ENCODE measurements around the gene MMP1.
"Not testable (repeated sequence)": the region's sequence is repeated elsewhere in the genome, so short reads cannot be mapped to it uniquely, and the experiment has no call there.

Gene MMP1

DNA sequence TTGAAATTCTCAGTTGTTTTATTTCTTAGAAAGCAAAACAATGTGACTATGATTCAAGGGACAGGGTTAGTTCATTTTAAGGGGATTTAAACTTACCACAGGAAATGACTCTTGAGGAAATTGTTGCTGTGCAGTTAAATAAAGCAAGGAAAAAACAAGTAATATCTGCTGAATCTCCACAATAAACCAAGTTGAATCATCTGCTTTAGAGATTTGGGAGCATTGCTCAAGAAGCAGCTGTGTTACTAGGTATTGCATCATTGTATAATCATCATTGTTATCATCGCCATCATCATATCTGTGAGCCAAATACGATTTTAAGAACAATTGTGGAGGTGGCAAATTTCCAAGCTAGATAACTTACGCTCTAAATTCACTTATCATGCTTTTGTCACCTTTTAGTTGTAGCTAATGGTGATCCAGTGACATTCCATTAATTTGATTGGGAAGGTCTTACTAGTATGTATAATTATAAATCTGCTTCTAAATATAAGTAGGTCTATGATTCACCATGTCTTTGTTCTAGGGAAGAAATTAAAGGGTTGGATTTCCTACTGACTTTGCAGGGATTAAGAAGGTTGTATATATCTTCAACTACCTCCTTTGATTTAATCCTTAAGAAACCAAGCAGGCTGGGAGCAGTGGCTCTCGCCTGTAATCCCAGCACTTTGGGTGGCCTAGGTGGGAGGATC is 37.5 kb downstream of the MMP1 start:
- no peak for DNase-seq (ENCODE audit: low read depth)

DNA sequence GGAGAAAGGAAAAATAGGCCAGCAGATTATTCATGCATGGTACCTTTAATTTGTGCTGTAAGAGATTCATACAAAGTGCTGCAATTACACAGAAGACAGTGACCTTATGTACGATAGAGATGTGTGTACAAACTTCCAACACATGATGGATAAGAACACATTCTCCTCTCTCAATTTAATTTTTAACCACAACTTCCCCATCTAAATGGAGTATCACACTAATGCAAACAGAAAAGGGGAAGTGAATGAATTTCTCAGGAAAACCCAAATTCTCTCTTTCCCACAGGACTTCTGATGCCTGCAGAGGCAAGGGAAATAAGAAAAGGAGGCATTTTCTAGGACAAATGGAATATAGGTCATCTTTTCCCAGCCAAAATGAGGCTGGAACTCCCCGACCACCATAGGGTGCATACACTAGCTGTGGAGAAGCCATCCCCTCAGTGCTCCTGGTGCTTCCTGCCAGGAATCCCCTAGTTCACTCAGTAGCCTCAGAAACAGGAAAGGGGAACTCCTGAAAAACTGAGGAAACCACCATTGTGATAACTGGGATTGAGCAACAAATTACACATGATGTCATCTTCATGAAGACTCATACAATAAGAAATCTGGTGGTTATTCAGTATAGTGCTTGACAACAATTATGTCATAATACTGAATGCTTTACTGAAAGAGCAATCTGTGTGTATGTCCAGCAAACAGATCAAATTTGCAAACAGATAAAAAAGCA is 40.0 kb downstream of the MMP1 start:
- DNase-seq (ENCODE audit: low read depth): no peak

DNA sequence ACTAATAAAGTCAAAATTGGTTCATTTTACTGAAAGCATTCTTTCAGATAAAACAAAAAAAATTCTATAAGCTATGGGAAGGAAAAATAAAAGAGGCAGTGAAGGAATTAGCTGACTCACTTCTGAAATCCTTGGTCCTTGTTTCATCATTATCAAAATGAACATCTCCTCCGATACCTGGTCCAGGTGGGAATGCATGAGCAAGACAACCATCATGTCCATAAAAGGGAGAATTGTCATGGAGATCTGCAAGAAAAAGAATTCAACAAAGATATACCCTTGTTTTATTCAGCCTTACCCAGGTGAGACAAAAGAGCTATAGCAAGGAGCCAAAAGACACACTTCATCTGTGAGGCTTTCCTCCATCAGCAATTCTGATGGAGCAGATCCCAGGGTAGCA is 44.7 kb downstream of the MMP1 start:
- no peak for DNase-seq (ENCODE audit: low read depth)

DNA sequence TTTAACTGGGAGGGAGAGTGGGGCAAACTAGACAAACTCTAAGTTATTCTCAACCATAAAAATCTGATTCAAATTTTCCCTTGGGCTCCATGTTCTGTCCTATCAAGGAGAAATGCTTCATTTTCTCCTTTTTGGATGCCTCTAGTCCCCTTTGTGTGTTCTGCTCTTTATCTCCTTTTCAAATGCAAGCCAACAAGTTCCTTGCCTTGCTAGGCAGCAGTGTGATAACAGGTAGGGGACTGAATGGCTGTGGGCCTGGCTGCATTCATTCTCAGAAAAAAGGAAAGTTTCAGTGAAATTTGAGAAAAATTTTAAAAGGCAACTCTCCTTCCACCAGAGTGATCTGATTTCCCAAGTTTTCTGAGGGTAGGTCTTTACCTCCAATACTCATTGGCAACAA is 46.3 kb downstream of the MMP1 start:
- DNase-seq (ENCODE audit: low read depth): no peak

DNA sequence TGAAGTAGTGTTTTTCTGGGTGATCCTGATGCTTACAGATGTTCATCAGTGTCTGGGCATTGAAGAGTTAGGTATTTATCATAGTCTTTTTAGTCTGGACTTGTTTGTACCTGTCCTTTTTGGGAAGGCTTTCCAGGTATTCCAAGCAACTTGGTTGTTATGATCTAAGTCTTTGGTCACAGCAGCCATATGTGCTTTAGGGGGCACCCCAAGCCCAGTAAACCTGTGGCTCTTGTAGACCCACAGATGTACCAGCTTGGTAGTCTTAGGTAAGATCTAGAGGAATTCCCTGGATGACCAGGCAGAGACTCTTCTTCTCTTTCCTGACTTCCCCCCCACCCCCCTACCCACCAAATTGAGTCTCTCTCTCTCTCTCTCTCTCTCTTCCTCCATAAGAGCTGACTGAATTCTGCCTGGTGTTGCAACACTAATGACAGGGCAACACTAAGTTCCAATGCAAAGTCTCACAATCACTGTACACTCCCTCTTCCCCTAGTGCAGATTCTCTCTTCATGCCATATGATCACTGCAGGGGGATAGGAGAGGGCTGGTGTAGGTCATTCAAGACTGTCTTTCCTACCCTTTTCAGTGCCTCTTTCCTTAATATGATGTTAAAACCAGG is 48.7 kb downstream of the MMP1 start:
- DNase-seq (ENCODE audit: low read depth): no peak

DNA sequence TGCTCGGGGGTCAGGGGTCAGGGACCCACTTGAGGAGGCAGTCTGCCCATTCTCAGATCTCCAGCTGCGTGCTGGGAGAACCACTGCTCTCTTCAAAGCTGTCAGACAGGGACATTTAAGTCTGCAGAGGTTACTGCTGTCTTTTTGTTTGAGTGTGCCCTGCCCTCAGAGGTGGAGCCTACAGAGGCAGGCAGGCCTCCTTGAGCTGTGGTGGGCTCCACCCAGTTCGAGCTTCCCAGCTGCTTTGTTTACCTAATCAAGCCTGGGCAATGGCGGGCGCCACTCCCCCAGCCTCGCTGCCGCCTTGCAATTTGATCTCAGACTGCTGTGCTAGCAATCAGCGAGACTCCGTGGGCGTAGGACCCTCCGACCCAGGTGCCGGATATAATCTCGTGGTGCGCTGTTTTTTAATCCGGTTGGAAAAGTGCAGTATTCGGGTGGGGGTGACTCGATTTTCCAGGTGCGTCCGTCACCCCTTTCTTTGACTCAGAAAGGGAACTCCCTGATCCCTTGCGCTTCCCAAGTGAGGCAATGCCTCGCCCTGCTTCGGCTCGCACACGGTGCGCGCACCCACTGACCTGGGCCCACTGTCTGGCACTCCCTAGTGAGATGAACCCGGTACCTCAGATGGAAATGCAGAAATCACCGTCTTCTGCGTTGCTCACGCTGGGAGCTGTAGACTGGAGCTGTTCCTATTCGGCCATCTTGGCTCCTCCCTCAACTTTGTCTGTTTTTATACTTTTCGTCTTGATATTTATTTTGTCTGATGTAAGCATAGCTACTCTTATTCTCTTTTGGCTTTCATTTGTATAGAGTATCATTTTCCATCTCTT is 51.0 kb downstream of the MMP1 start:
- DNase-seq (ENCODE audit: low read depth): not testable (repeated sequence)

Data from stimulated activated CD8-positive, alpha-beta memory T cell treated with anti-CD3 and anti-CD28 coated beads, Interleukin-12 subunit alpha, Interleukin-12 subunit beta, amount 100 ng/mL, for 4 hours (primary cell).